H9 (cell line): ENCODE data around the gene A1CF. TPM values are rescaled to one million over a fixed set of nuclear protein-coding genes. Genes with fewer than 3 reads are reported as not detected.

Experiments used
- DNase-seq: peaks from one replicate; pipeline ENCODE4 v3.0.0-alpha.2; 2017
- H2AFZ ChIP-seq: one replicate; pipeline ENCODE4 v1.6.1; 2013; ENCODE audit warnings: mild to moderate bottlenecking, low read length, control low read depth, moderate library complexity
- H2AK5ac ChIP-seq: 2 replicates; pipeline ENCODE4 v1.6.1; 2013; ENCODE audit warnings: low read length, control low read depth, mixed read lengths; ENCODE audit not compliant: insufficient read length
- H2BK120ac ChIP-seq: one replicate; pipeline ENCODE4 v1.6.1; 2013; ENCODE audit warnings: low read depth, mild to moderate bottlenecking, low read length, control low read depth, inconsistent platforms; ENCODE audit not compliant: poor library complexity, severe bottlenecking
- H2BK12ac ChIP-seq: 2 replicates; pipeline ENCODE4 v1.6.1; 2013; ENCODE audit warnings: low read length, control low read depth, mixed read lengths, low read depth; ENCODE audit not compliant: insufficient read length
- H2BK15ac ChIP-seq: 2 replicates; pipeline ENCODE4 v1.6.1; 2013; ENCODE audit warnings: low read depth, low read length, control low read depth
- H2BK20ac ChIP-seq: one replicate; pipeline ENCODE4 v1.6.1; 2013; ENCODE audit warnings: low read depth, mild to moderate bottlenecking, low read length, control low read depth, inconsistent platforms; ENCODE audit not compliant: poor library complexity, severe bottlenecking
- H2BK5ac ChIP-seq: 2 replicates; pipeline ENCODE4 v1.6.1; 2013; ENCODE audit warnings: low read length, control low read depth, mixed read lengths; ENCODE audit not compliant: insufficient read length
- H3K14ac ChIP-seq: 2 replicates; pipeline ENCODE4 v1.6.1; 2013; ENCODE audit warnings: low read length, control low read depth; ENCODE audit not compliant: insufficient read depth
- H3K18ac ChIP-seq: 2 replicates; pipeline ENCODE4 v1.6.1; 2013; ENCODE audit warnings: low read depth, mild to moderate bottlenecking, mixed read lengths, low read length, control low read depth; ENCODE audit not compliant: insufficient read length
- H3K23ac ChIP-seq: 2 replicates; pipeline ENCODE4 v1.6.1; 2013; ENCODE audit warnings: low read length, control low read depth, mixed read lengths, low read depth; ENCODE audit not compliant: insufficient read length
- H3K23me2 ChIP-seq: 2 replicates; pipeline ENCODE4 v1.6.1; 2013; ENCODE audit warnings: low read depth, mild to moderate bottlenecking, mixed read lengths, low read length, control low read depth; ENCODE audit not compliant: insufficient read length, poor library complexity, severe bottlenecking
- H3K27ac ChIP-seq: 2 replicates; pipeline ENCODE4 v1.5.1; 2013; ENCODE audit warnings: low read length, control low read depth, mixed read lengths, low read depth; ENCODE audit not compliant: insufficient read length
- H3K27me3 ChIP-seq: 2 replicates; pipeline ENCODE4 v1.6.1; 2013; ENCODE audit warnings: low read length, control low read depth, inconsistent platforms; ENCODE audit not compliant: insufficient read depth
- H3K4ac ChIP-seq: 2 replicates; pipeline ENCODE4 v1.6.1; 2013; ENCODE audit warnings: low read depth, mild to moderate bottlenecking, control low read depth, inconsistent platforms, low read length, moderate library complexity
- H3K4me1 ChIP-seq: 2 replicates; pipeline ENCODE4 v1.6.1; 2013; ENCODE audit warnings: low read length, control low read depth, inconsistent platforms; ENCODE audit not compliant: insufficient read depth
- H3K4me2 ChIP-seq: 2 replicates; pipeline ENCODE4 v1.6.1; 2013; ENCODE audit warnings: low read length, control low read depth, mixed read lengths; ENCODE audit not compliant: insufficient read length, insufficient read depth
- H3K56ac ChIP-seq: 2 replicates; pipeline ENCODE4 v1.6.1; 2013; ENCODE audit warnings: low read depth, mild to moderate bottlenecking, mixed read lengths, low read length, control low read depth; ENCODE audit not compliant: insufficient read length
- H3K79me1 ChIP-seq: 2 replicates; pipeline ENCODE4 v1.6.1; 2013; ENCODE audit warnings: low read depth, mild to moderate bottlenecking, moderate library complexity, low read length, control low read depth, inconsistent platforms; ENCODE audit not compliant: insufficient read depth, poor library complexity, severe bottlenecking
- H3K79me2 ChIP-seq: 2 replicates; pipeline ENCODE4 v1.6.1; 2013; ENCODE audit warnings: low read length, control low read depth, inconsistent platforms; ENCODE audit not compliant: insufficient read depth
- H3K9ac ChIP-seq: 2 replicates; pipeline ENCODE4 v1.6.1; 2013; ENCODE audit warnings: low read length, control low read depth, mixed read lengths; ENCODE audit not compliant: insufficient read length; ENCODE audit errors: extremely low read depth
- H3K9me3 ChIP-seq: one replicate; pipeline ENCODE4 v1.6.1; 2013; ENCODE audit warnings: low read depth, low read length, inconsistent platforms; ENCODE audit not compliant: control insufficient read depth
- H3T11ph ChIP-seq: one replicate; pipeline ENCODE4 v1.6.1; 2013; ENCODE audit warnings: mild to moderate bottlenecking, low read length, control low read depth, inconsistent platforms
- H4K20me1 ChIP-seq: one replicate; pipeline ENCODE4 v1.6.1; 2013; ENCODE audit not compliant: control insufficient read depth, insufficient read length, insufficient read depth
- H4K5ac ChIP-seq: 2 replicates; pipeline ENCODE4 v1.6.1; 2013; ENCODE audit warnings: low read depth, mild to moderate bottlenecking, mixed read lengths, low read length, control low read depth; ENCODE audit not compliant: insufficient read length
- H4K8ac ChIP-seq: replicated peaks from 2 replicates; pipeline ENCODE4 v1.6.1; 2013; ENCODE audit warnings: low read length, control low read depth, mixed read lengths, low read depth; ENCODE audit not compliant: insufficient read length
- H4K91ac ChIP-seq: 2 replicates; pipeline ENCODE4 v1.6.1; 2013; ENCODE audit warnings: low read depth, mild to moderate bottlenecking, moderate library complexity, mixed read lengths, low read length, control low read depth; ENCODE audit not compliant: insufficient read length
- H3K27ac Mint-ChIP-seq, 3 experiments: 2 replicates in 2 of 3; 3 replicates in 1 of 3; pipeline ENCODE4 v1.8.0; 2020 to 2021; ENCODE audit warnings: mixed read lengths in 3 of 3, mild to moderate bottlenecking in 1 of 3, moderate library complexity in 1 of 3
- H3K27me3 Mint-ChIP-seq: 2 replicates; pipeline ENCODE4 v1.8.0; 2021; ENCODE audit warnings: low read depth, mild to moderate bottlenecking, moderate library complexity, mixed read lengths
- H3K36me3 Mint-ChIP-seq, 3 experiments: 2 replicates in 2 of 3; 3 replicates in 1 of 3; pipeline ENCODE4 v1.8.0; 2020 to 2021; ENCODE audit warnings: low read depth in 3 of 3, mixed read lengths in 3 of 3; ENCODE audit not compliant: insufficient read depth in 1 of 3
- H3K4me1 Mint-ChIP-seq, 2 experiments: 2 replicates each; pipeline ENCODE4 v1.8.0; 2020; ENCODE audit warnings: mixed read lengths in 2 of 2
- H3K4me3 Mint-ChIP-seq, 2 experiments: 2 replicates in 1 of 2; 3 replicates in 1 of 2; pipeline ENCODE4 v1.8.0; 2020 to 2021; ENCODE audit warnings: mild to moderate bottlenecking in 2 of 2, mixed read lengths in 2 of 2, moderate library complexity in 1 of 2
- H3K9me3 Mint-ChIP-seq, 2 experiments: 2 replicates in 1 of 2; 3 replicates in 1 of 2; pipeline ENCODE4 v1.8.0; 2020; ENCODE audit warnings: mild to moderate bottlenecking in 2 of 2, mixed read lengths in 2 of 2, moderate library complexity in 1 of 2
- CTCF ChIP-seq: fragments of 200-600 bp; sonication (generic); conservative IDR thresholded peaks from 3 replicates; pipeline ENCODE4 v1.8.0; 2021; ENCODE audit warnings: antibody characterized with exemption, mild to moderate bottlenecking
- WGBS: extraction: QIAGEN DNeasy Blood & Tissue Kit; methylation state at CpG from one replicate; pipeline ENCODE4 v1.1.7; 2013; ENCODE audit warnings: missing lambda C conversion rate, low lambda C conversion rate, mixed read lengths; ENCODE audit not compliant: insufficient read length; ENCODE audit errors: extremely low coverage; 5-methylcytosine and 5-hydroxymethylcytosine counted together
- total RNA-seq: library from RNA; stranded (reverse); gene quantifications from 2 replicates; pipeline ENCODE4 v1.2.1, GENCODE V29; 2021

The A1CF gene
- total RNA-seq, 1 experiment from 2014 or later = not detected

GRCh38 chr10:50929670-50930069 lies 44.2 kb upstream of the A1CF start:
- Histone ChIP-seq H4K8ac (no peak overlapping the region), H2BK12ac (no peak overlapping the region), H3K4ac (no peak overlapping the region), H3K79me2 (no peaks in the 10 kb centered on the region), H2BK15ac (no peak overlapping the region), H4K20me1 (no peaks in the 10 kb centered on the region), H3K4me1 (no peaks in the 10 kb centered on the region), H2BK20ac (no peak overlapping the region), H4K91ac (no peak overlapping the region), H3K27ac (no peak overlapping the region), H3K27me3 (no peaks in the 10 kb centered on the region), H3K23me2 (no peaks in the 10 kb centered on the region), H3T11ph (no peak overlapping the region), H2BK5ac (no peak overlapping the region), H3K79me1 (no peaks in the 10 kb centered on the region), H2AFZ (no peak overlapping the region), H4K5ac (no peak overlapping the region), H2AK5ac (no peak overlapping the region), H3K4me2 (no peak overlapping the region), H2BK120ac (no peak overlapping the region), H3K9me3 (no peaks in the 10 kb centered on the region), H3K56ac (no peak overlapping the region), H3K14ac (no peak overlapping the region), H3K9ac (no peak overlapping the region), H3K18ac (no peak overlapping the region), H3K23ac (no peak overlapping the region)
- H3K27me3 Mint-ChIP-seq = no peaks in the 10 kb centered on the region; the same call in 1 of the 2 replicates
- H3K36me3 Mint-ChIP-seq = no peaks in the 10 kb centered on the region
- H3K4me1 Mint-ChIP-seq = no peaks in the 10 kb centered on the region
- WGBS = no CpG with 5 or more reads among the region's 1 CpG
- H3K4me3 Mint-ChIP-seq = no peak overlapping the region
- H3K9me3 Mint-ChIP-seq = peaks cover 5% of the 10 kb centered on the region in 2 experiments; a peak in 4 of 5 replicates
- no peak overlapping the region for H3K27ac Mint-ChIP-seq
- no peak for DNase-seq
- TF ChIP-seq CTCF = no peak
